ENCODE results near the gene JADE3. TPM values are rescaled to one million over a fixed set of nuclear protein-coding genes. Genes with fewer than 3 reads are reported as not detected.

JADE3 gene
- total RNA-seq, 1 experiment from 2014 or later, result 14.3 TPM

DNA sequence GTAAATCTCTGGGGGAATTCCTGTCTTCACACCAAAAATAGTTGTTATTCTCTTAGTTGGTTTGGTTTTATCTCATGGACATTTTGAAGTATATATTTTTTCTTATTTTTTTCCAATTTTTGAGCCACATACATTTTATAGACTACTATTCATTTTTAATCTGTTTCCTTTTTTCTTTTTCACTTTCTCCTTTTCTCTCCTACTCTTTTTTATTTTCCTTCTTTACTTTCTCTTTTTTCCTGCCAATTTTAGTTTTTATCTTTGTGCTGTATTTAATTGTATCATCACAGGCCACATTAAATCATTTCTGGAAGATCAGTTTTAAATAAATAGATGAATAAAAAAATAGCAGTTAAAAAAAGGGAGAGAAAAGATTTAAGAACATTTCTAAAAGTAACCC, 14.0 kb upstream of the JADE3 start:
- BruUV-seq (replicated peaks), result no TSS peak
- ATAC-seq, result no peak
- intact Hi-C loops (cut with micrococcal nuclease), result no loop called here
- Histone ChIP-seq H3K36me3 (ENCODE audit: control insufficient read depth in 1 of 2, insufficient read depth in 2 of 2, low read length in 2 of 2) (no peaks in the 10 kb centered on the region), H3K79me2 (ENCODE audit: insufficient read depth, low read length) (no peaks in the 10 kb centered on the region), H3K9ac (ENCODE audit: low read length) (no peak overlapping the region), H3K27me3 (ENCODE audit: insufficient read depth, low read length) (no peaks in the 10 kb centered on the region), H3K4me3 (replicated peaks in 1 of 2; ENCODE audit: low read depth in 1 of 2, low read length in 2 of 2) (no peak overlapping the region), H3K9me2 (ENCODE audit: insufficient read depth) (no peaks in the 10 kb centered on the region), H2AFZ (ENCODE audit: low read depth, low read length, poor library complexity, severe bottlenecking) (no peak overlapping the region), H3K4me2 (ENCODE audit: low read length) (no peak overlapping the region), H3K4me1 (ENCODE audit: control insufficient read depth in 1 of 2, insufficient read depth in 2 of 2, low read length in 2 of 2) (peaks cover 0 to under 1% of the 10 kb centered on the region in 2 experiments; a peak in 1 of 4 replicates), H3K27ac (ENCODE audit: low read depth, low read length) (no peak overlapping the region), H4K20me1 (ENCODE audit: insufficient read depth) (no peaks in the 10 kb centered on the region), H3K9me3 (ENCODE audit: control insufficient read depth in 1 of 2, insufficient read depth in 1 of 2, low read depth in 1 of 2, low read length in 2 of 2) (no peaks in the 10 kb centered on the region)
- CTCF ChIA-PET, result no interaction called here
- no peak for DNase-seq (ENCODE audit: low read depth, low spot score)
- POLR2A ChIA-PET, result no interaction called here
- RAD21 ChIA-PET (ENCODE audit: low non-redundant PET in 1 of 2, low total read pairs in 2 of 2, uncharacterized antibody in 2 of 2, unreplicated experiment in 2 of 2), result no interaction called here
- TF ChIP-seq, protein P1, sequence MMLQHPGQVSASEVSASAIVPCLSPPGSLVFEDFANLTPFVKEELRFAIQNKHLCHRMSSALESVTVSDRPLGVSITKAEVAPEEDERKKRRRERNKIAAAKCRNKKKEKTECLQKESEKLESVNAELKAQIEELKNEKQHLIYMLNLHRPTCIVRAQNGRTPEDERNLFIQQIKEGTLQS (IDR thresholded peaks at IDR 0.05), result no peak
- TF ChIP-seq SRF (IDR thresholded peaks at IDR 0.05; ENCODE audit: low read depth), result no peak
- no peak for TF ChIP-seq MAX (IDR thresholded peaks at IDR 0.05)
- no peak for TF ChIP-seq CTCF (IDR thresholded peaks at IDR 0.05 in 2 of 3, conservative IDR thresholded peaks at IDR 0.05 in 1 of 3; ENCODE audit: borderline replicate concordance in 1 of 3, insufficient read depth in 1 of 3, low read depth in 2 of 3, low read length in 2 of 3)
- TF ChIP-seq POLR2AphosphoS5 (IDR thresholded peaks at IDR 0.05; ENCODE audit: low read depth, low read length), result no peak
- no peak for TF ChIP-seq YY1 (IDR thresholded peaks at IDR 0.05; ENCODE audit: extremely low read depth, insufficient replicate concordance, low read depth, low read length)
- no peak for TF ChIP-seq EGR1 (IDR thresholded peaks at IDR 0.05; ENCODE audit: low read depth)
- no peak for TF ChIP-seq TCF7L2 (IDR thresholded peaks at IDR 0.05; ENCODE audit: borderline replicate concordance, extremely low read depth, insufficient read depth, insufficient read length)
- TF ChIP-seq, protein P2, sequence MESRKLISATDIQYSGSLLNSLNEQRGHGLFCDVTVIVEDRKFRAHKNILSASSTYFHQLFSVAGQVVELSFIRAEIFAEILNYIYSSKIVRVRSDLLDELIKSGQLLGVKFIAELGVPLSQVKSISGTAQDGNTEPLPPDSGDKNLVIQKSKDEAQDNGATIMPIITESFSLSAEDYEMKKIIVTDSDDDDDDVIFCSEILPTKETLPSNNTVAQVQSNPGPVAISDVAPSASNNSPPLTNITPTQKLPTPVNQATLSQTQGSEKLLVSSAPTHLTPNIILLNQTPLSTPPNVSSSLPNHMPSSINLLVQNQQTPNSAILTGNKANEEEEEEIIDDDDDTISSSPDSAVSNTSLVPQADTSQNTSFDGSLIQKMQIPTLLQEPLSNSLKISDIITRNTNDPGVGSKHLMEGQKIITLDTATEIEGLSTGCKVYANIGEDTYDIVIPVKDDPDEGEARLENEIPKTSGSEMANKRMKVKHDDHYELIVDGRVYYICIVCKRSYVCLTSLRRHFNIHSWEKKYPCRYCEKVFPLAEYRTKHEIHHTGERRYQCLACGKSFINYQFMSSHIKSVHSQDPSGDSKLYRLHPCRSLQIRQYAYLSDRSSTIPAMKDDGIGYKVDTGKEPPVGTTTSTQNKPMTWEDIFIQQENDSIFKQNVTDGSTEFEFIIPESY (IDR thresholded peaks at IDR 0.05; ENCODE audit: extremely low read depth, insufficient replicate concordance, low read length), result no peak
- no peak for TF ChIP-seq EZH2 (IDR thresholded peaks at IDR 0.05)
- no peak for TF ChIP-seq CEBPB (IDR thresholded peaks at IDR 0.05; ENCODE audit: low read depth)
- no peak for TF ChIP-seq SP1 (IDR thresholded peaks at IDR 0.05; ENCODE audit: low read depth)
- no peak for TF ChIP-seq CBX3 (IDR thresholded peaks at IDR 0.05; ENCODE audit: low read depth)
- TF ChIP-seq JUND (IDR thresholded peaks at IDR 0.05), result no peak
- TF ChIP-seq FOSL1 (IDR thresholded peaks at IDR 0.05; ENCODE audit: low read depth), result no peak
- TF ChIP-seq EZH2phosphoT487 (IDR thresholded peaks at IDR 0.05; ENCODE audit: borderline replicate concordance), result no peak

All from HCT116 (cell line).